Heart right ventricle (tissue), 16 donors: Measurements from ENCODE around the gene FAM20A. TPM values are rescaled to one million over a fixed set of nuclear protein-coding genes. Genes with fewer than 3 reads are reported as not detected.

Source experiments
- ATAC-seq, 8 donors: fragments of 200-7000 bp; cut with Tn5 transposase; one replicate each; pipeline ENCODE4 v1.9.1; 2020; ENCODE audit warnings: mild to moderate bottlenecking in 8 of 8, moderate library complexity in 8 of 8, moderate number of reproducible peaks in 1 of 8
- DNase-seq, 2 donors: peaks; one replicate each; pipeline ENCODE4 v3.0.0-alpha.2; 2020
- H3K27ac ChIP-seq, 10 donors: fragments of 200-600 bp; sonication (generic) in 2 of 10; one replicate each; pipeline versions ENCODE4 v1.5.0 to v1.8.0; 2020 to 2022; ENCODE audit warnings: mild to moderate bottlenecking in 3 of 10
- H3K27me3 ChIP-seq, 7 donors: fragments of 200-600 bp; one replicate each; pipeline ENCODE4 v1.8.0; 2021 to 2022; ENCODE audit warnings: mild to moderate bottlenecking in 2 of 7
- H3K36me3 ChIP-seq, 9 donors: fragments of 200-600 bp; sonication (generic) in 1 of 9; one replicate each; pipeline versions ENCODE4 v1.5.0 to v1.8.0; 2020 to 2022; ENCODE audit warnings: mild to moderate bottlenecking in 2 of 9
- H3K4me1 ChIP-seq, 9 donors: fragments of 200-600 bp; sonication (generic) in 1 of 9; one replicate each; pipeline versions ENCODE4 v1.5.0 to v1.8.0; 2020 to 2022; ENCODE audit warnings: mild to moderate bottlenecking in 4 of 9
- H3K4me3 ChIP-seq, 10 donors: fragments of 200-600 bp; sonication (generic) in 2 of 10; one replicate each; pipeline versions ENCODE4 v1.5.0 to v1.8.0; 2020 to 2022; ENCODE audit warnings: mild to moderate bottlenecking in 7 of 10, moderate library complexity in 2 of 10
- H3K9me3 ChIP-seq, 11 donors: fragments of 200-600 bp in 10 of 11; sonication (generic) in 2 of 11; one replicate each; pipeline versions ENCODE4 v1.5.0 to v1.8.0; 2013 to 2022; ENCODE audit warnings: mild to moderate bottlenecking in 2 of 11, control low read depth in 1 of 11, moderate library complexity in 1 of 11
- WGBS, 2 donors: extraction: QIAGEN DNeasy Blood & Tissue Kit; methylation state at CpG; one replicate each; pipeline ENCODE4 v1.1.7; 2013; ENCODE audit warnings: inconsistent platforms in 1 of 2; 5-methylcytosine and 5-hydroxymethylcytosine counted together
- intact Hi-C, 10 donors: fragments of 100-400 bp; cut with DNase I; formaldehyde crosslinking; loops; one replicate each; pipeline versions ENCODE4 v1.11.1 to v1.14.2; 2022
- polyA plus RNA-seq, 2 donors: library from polyadenylated mRNA; stranded (reverse); fragments of 200-250 nt; gene quantifications; one replicate each; pipeline ENCODE4 v1.2.3, GENCODE V29; 2013
- total RNA-seq, 10 donors: library from RNA; stranded (reverse); fragmentation: NEBNext Ultra II Directional in 3 of 10; extraction: Animal tissue kit (Norgen Biotek cat#: 25700) in 3 of 10; gene quantifications; one replicate each; pipeline versions ENCODE4 v1.2.1 to v1.2.4, GENCODE V29; 2021 to 2023
- TF ChIP-seq, protein P1 (sequence below), 9 donors: fragments of 200-600 bp; sonication (generic) in 2 of 9; IDR thresholded peaks; one replicate each; pipeline versions ENCODE4 v1.5.0 to v1.8.0; 2021 to 2022; ENCODE audit warnings: antibody characterized with exemption in 9 of 9, mild to moderate bottlenecking in 5 of 9, moderate library complexity in 1 of 9
- donor health status: Arrhythmogenic right ventricular cardiomyopathy.
- donor health status: ischemic (EF 13 %, LVEDD 7.1; RV severe dilation, severe dysfunction).
- donor health status: healthy with polysubstance abuse.
- donor health status: DM: no; HTN: yes; CAD: no.
- donor health status: DM: no; HTN: no; CAD: no.
- donor health status: ischemic (EF 25% LVEDD 6.9; RV normal size, moderate dysfunction).
- donor health status: ischemic (EF 25% LVEDD 5.7; RV mildly dilated, moderate dysfunction).
- donor health status: healthy.
- donor health status: DM: yes; HTN: yes; CAD: no.
- donor health status: Ischemic cardiomyopathy.
- donor health status: ischemic (EF 35%, LVEDD 5.7; RV mildly dilated, moderate dysfunction).
- donor health status: nonischemic (EF 11% LVEDD 7.7; RV severe dilation, severe dysfunction).
- donor health status: DM: yes; HTN: yes; CAD: no.
- donor health status: PGD.
- donor health status: ischemic (EF 29% LVEDD 5.4; RV normal size, mild dysfunction).
- donor health status: nonischemic (EF 23%, LVEDD 6.1; RV moderate dilation, normal function).

The FAM20A gene
- total and polyA plus RNA-seq, 12 donors = 3.1 to 18.1 (median 7.7) TPM

DNA sequence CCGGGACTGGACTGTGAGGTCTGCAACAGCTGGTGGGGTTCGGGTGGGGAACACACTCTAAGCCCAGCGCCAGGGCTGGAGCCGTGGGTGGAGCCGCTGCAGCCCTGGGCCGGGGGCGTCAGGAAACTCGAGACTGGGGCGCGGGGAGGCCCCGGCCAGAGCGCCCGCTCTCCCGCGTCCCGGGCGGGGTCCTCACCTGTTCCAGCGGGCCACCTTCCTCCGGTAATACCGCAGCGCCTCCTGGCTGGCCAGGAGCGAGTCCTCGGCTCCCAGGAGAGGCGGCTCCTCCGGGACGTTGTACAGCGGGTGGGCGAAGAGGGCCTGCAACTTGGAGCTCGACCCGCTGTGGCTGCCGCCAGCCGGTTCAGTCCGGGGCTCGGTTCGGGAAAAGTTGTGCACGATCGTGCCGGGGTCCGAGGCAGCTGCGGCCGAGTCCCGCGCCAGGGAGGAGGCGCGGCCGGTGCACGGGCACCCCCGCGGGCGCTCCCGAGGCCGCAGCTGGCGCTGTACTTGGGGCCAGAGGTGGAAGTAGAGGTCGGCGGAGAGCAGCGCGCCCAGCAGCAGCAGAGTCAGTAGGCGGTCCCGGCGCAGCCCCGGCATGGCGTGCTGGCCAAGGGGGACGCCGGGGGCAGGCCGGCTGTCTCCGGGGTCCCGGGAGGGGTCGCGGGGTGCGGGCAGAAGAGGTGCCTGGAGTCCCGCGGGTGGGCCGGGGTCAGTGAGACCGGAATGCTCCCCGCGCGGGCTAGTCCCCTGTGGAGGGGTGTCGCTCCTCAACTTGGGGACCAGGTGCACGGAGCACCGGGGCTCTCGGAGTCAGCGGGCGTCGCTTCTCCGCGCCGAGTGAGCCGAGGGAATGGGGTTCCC lies 868 bp downstream of the FAM20A start:
- peaks cover 0 to 41% (median 0%) of the 10 kb centered on the region in 7 donors for H3K27me3 ChIP-seq
- 1 to 3% methylated on average over 87 to 88 of the region's 88 CpGs for WGBS, 2 donors
- peak overlapping the region; percentile 50 to 96 (median 75) for H3K27ac ChIP-seq
- peaks cover 0 to 70% (median 18%) of the 10 kb centered on the region in 9 donors for H3K4me1 ChIP-seq
- ATAC-seq (peak; percentile 35 to 85 (median 53)), DNase-seq (peak; percentile 24 to 55)
- peak overlapping the region; percentile 51 to 84 (median 70) for H3K4me3 ChIP-seq
- intact Hi-C loops = loop anchor here in 2 of 10 donors (10.0 kb wide), 2 partner anchors 145 to 155 kb away; no protein-coding TSS in a partner anchor
- TF ChIP-seq, protein P1, sequence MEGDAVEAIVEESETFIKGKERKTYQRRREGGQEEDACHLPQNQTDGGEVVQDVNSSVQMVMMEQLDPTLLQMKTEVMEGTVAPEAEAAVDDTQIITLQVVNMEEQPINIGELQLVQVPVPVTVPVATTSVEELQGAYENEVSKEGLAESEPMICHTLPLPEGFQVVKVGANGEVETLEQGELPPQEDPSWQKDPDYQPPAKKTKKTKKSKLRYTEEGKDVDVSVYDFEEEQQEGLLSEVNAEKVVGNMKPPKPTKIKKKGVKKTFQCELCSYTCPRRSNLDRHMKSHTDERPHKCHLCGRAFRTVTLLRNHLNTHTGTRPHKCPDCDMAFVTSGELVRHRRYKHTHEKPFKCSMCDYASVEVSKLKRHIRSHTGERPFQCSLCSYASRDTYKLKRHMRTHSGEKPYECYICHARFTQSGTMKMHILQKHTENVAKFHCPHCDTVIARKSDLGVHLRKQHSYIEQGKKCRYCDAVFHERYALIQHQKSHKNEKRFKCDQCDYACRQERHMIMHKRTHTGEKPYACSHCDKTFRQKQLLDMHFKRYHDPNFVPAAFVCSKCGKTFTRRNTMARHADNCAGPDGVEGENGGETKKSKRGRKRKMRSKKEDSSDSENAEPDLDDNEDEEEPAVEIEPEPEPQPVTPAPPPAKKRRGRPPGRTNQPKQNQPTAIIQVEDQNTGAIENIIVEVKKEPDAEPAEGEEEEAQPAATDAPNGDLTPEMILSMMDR (IDR thresholded peaks at IDR 0.05) = peak in 7 of 9 donors; percentile 11 to 61 (median 35)
- H3K36me3 ChIP-seq = peaks cover 0 to 8% (median 0%) of the 10 kb centered on the region in 9 donors
- no peaks in the 10 kb centered on the region for H3K9me3 ChIP-seq

DNA sequence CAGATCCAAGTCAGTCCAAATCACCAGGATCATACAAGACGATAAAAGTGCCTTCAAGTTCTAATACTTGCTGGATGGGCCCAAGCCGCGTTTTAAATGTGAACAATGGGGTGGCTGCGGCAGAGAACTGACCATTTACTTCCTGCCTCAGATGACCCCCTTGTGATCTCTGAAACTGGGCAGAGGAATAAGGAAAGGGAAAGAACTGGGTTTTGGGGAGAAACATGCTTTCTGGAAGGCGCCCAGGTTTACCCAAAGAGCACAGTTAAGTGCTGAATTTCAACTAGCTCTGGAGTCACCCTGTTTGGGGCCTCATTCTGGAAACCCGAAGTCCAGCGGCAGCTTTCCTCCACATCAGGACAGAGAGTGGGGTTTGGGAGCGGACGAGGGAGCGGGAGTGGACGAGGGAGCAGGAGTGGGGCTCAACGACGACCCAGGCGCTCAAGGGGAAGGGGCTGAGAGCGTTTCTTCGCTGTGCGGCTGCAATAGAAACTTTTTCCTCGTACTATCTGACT lies 1.6 kb downstream of the FAM20A start:
- intact Hi-C loops = loop anchor here in 3 of 10 donors (5.0 to 10.0 kb wide), 5 partner anchors 65 to 155 kb away; no protein-coding TSS in a partner anchor
- ATAC-seq = peak in 5 of 8 donors; percentile 2 to 27 (median 13)

DNA sequence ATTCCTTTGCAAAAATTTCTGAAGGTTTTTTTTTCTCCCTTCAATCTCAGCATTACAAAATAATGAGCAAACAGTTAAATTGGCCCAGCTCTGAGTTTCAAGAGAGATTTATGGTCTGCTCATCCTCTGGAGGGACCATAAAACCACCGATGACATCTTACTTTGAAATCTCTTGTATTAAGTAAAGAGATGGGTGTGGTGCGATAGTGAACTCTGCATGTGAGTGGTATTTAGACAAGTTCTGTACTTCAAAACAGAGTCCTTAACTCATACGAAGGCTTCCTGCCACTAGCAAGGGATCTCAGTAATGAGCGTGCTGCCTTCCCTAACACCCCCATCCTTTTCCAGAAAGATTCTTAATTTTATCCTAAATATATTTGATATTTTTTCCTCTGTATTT lies 2.1 kb downstream of the FAM20A start:
- Histone ChIP-seq H3K27me3 (peaks cover 0 to 41% (median 0%) of the 10 kb centered on the region in 7 donors), H3K36me3 (peaks cover 0 to 8% (median 0%) of the 10 kb centered on the region in 9 donors), H3K9me3 (no peaks in the 10 kb centered on the region), H3K4me3 (peak overlapping the region in 9 of 10 donors; percentile 64 to 84 (median 70)), H3K27ac (peak overlapping the region in 7 of 10 donors; percentile 64 to 96 (median 85)), H3K4me1 (peaks cover 0 to 77% (median 25%) of the 10 kb centered on the region in 9 donors)
- no peak for ATAC-seq
- no peak for DNase-seq
- TF ChIP-seq, protein P1 (IDR thresholded peaks at IDR 0.05) = no peak
- WGBS, 2 donors = 47 to 66% methylated on average over 4 of the region's 4 CpGs
- intact Hi-C loops = loop anchor here in 3 of 10 donors (5.0 to 10.0 kb wide), 3 partner anchors 64 to 134 kb away; no protein-coding TSS in a partner anchor

More for the DNA sequence above, 1.6 kb downstream of the FAM20A start:
- 19 to 27% methylated on average over 18 of the region's 18 CpGs for WGBS, 2 donors
- H3K4me3 ChIP-seq = peak overlapping the region; percentile 51 to 84 (median 70)
- TF ChIP-seq, protein P1 (IDR thresholded peaks at IDR 0.05) = no peak
- H3K27ac ChIP-seq = peak overlapping the region; percentile 50 to 96 (median 75)
- DNase-seq = peak in 1 of 2 donors; percentile 15
- peaks cover 0 to 72% (median 23%) of the 10 kb centered on the region in 9 donors for H3K4me1 ChIP-seq
- no peaks in the 10 kb centered on the region for H3K9me3 ChIP-seq
- peaks cover 0 to 8% (median 0%) of the 10 kb centered on the region in 9 donors for H3K36me3 ChIP-seq
- H3K27me3 ChIP-seq = peaks cover 0 to 41% (median 0%) of the 10 kb centered on the region in 7 donors

DNA sequence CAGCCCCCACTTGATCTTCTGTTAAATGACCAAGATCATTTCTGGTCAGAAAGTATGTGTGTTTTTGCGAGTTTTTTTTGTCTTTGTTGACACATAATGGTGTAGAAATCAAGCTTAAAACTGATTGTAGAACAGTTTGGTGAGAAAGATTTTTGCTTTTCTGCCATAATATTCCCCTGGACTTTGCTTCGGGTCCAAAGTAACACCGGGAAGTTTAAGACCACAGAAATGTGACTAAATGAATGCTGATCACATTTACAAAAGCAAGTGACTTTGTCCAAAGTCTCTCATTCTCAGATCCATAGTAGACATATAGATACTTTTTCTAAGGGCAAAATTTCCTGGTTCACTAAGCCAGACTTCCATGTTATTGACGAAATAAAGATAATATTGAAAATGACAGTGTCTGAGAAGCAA lies 2.6 kb downstream of the FAM20A start:
- Histone ChIP-seq H3K27me3 (peaks cover 0 to 41% (median 0%) of the 10 kb centered on the region in 7 donors), H3K4me3 (peak overlapping the region in 7 of 10 donors; percentile 64 to 84 (median 76)), H3K36me3 (peaks cover 0 to 8% (median 0%) of the 10 kb centered on the region in 9 donors), H3K4me1 (peaks cover 0 to 81% (median 25%) of the 10 kb centered on the region in 9 donors), H3K27ac (peak overlapping the region in 4 of 10 donors; percentile 81 to 96 (median 86)), H3K9me3 (no peaks in the 10 kb centered on the region)
- TF ChIP-seq, protein P1 (IDR thresholded peaks at IDR 0.05) = no peak
- ATAC-seq = no peak
- no peak for DNase-seq
- intact Hi-C loops = loop anchor here in 3 of 10 donors (5.0 to 10.0 kb wide), 3 partner anchors 64 to 134 kb away; no protein-coding TSS in a partner anchor
- WGBS, 2 donors = 86 to 98% methylated on average over 4 of the region's 4 CpGs
